Measurements from ENCODE around the gene HEXD. TPM values are rescaled to one million over a fixed set of nuclear protein-coding genes. Genes with fewer than 3 reads are reported as not detected.

Gene HEXD
- total and polyA plus RNA-seq, 10 of the 15 experiments (the other 5 are each of a cell fraction or from before 2014, with no cell fraction given), result 1.6 to 24.2 (median 7.0) TPM

DNA sequence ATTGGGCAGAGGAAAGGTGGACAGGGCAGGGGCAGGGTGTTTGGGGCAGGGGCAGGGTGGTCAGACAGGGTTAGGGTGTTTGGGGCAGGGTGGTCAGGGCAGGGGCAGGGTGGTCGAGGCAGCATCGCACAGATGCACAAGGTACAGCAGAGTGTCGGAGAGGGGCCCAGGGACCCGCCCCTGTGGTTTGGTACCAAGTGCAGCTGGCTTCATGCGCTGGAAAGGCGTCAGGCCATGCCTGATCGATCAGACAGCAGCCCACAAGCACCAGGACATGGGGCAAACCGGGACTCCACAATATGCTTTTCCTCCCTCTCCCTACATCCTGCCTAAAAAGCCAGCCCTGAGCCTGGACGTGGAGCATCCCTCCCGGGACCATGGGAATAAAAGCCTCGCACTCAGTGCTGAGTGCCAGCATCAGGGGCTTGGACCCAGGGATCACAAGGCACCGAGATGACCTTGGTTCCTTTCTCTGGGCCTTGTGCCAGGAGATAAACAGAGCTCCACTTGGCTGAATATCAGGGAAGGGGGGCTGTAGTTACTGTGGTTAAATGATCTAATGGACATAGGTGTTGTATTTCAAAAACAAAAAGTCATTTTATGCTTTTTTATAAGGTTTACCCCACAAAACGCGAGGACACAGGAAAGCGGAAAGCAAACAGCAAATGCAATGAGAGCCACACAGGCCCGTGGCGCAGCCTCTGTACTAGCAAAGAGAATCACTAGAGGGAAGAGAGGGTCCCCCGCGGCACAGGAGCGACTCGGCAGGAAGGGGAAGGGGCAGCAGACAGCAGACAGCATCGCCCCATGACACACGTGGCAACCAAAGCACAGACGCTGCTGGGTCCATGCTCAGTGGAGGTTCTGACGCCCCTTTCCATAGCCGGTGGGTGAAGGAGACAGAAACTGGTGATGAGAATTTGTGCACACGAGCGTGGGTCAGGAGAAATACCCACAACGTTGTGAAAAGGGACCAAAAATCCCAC lies 5.3 kb upstream of the HEXD start:
- H3K9ac ChIP-seq (ENCODE audit: control insufficient read depth, insufficient read depth, low read length), result no peak overlapping the region
- CTCF ChIA-PET, result interaction anchor here (0.6 to 4.1 kb wide), 5 partner anchors 46 to 138 kb away, joined by 3 to 22 read pairs (median 3); no protein-coding TSS in a partner anchor

More for the DNA sequence above, 5.3 kb upstream of the HEXD start:
- DNase-seq (ENCODE audit: low read depth, low spot score) (no peak), ATAC-seq (no peak), FAIRE-seq (no peak)
- H3K27me3 ChIP-seq (replicated peaks in 1 of 2; ENCODE audit: control insufficient read depth in 2 of 2, insufficient read depth in 2 of 2, low read length in 1 of 2), result no peaks in the 10 kb centered on the region
- 89% methylated on average over 26 of the region's 29 CpGs for WGBS (ENCODE audit: insufficient coverage, insufficient replicate concordance, low lambda C conversion rate, missing lambda C conversion rate)
- RAD21 ChIA-PET (ENCODE audit: unreplicated experiment), result interaction anchor here (1.0 kb wide), 2 partner anchors 10 to 63 kb away, joined by 3 to 4 read pairs; no protein-coding TSS in a partner anchor
- SMC1A ChIA-PET (ENCODE audit: uncharacterized antibody, unreplicated experiment), result interaction anchor here (2.0 kb wide), 1 partner anchor 60 kb away, joined by 8 read pairs; no protein-coding TSS in a partner anchor
- H3K4me2 ChIP-seq (ENCODE audit: control insufficient read depth, insufficient read depth), result no peak overlapping the region
- TF ChIP-seq CBX3 (IDR thresholded peaks at IDR 0.05; ENCODE audit: borderline replicate concordance, low read depth), result no peak
- TF ChIP-seq IKZF1 (conservative IDR thresholded peaks at IDR 0.05), result no peak
- TF ChIP-seq EP300 (IDR thresholded peaks at IDR 0.05; ENCODE audit: borderline replicate concordance in 1 of 2, control insufficient read depth in 1 of 2, low read depth in 2 of 2, low read length in 2 of 2), result no peak
- TF ChIP-seq SUZ12 (IDR thresholded peaks at IDR 0.05; ENCODE audit: unreplicated experiment), result no peak
- no peak for TF ChIP-seq PML (IDR thresholded peaks at IDR 0.05; ENCODE audit: low read length)
- TF ChIP-seq NR2F1 (conservative IDR thresholded peaks at IDR 0.05), result no peak
- TF ChIP-seq WRNIP1 (IDR thresholded peaks at IDR 0.05; ENCODE audit: borderline replicate concordance, low read depth, low read length), result no peak
- no peak for TF ChIP-seq POU2F2 (IDR thresholded peaks at IDR 0.05; ENCODE audit: borderline replicate concordance, low read depth, low read length)
- no peak for TF ChIP-seq RBBP5 (conservative IDR thresholded peaks at IDR 0.05)
- TF ChIP-seq, protein P1, sequence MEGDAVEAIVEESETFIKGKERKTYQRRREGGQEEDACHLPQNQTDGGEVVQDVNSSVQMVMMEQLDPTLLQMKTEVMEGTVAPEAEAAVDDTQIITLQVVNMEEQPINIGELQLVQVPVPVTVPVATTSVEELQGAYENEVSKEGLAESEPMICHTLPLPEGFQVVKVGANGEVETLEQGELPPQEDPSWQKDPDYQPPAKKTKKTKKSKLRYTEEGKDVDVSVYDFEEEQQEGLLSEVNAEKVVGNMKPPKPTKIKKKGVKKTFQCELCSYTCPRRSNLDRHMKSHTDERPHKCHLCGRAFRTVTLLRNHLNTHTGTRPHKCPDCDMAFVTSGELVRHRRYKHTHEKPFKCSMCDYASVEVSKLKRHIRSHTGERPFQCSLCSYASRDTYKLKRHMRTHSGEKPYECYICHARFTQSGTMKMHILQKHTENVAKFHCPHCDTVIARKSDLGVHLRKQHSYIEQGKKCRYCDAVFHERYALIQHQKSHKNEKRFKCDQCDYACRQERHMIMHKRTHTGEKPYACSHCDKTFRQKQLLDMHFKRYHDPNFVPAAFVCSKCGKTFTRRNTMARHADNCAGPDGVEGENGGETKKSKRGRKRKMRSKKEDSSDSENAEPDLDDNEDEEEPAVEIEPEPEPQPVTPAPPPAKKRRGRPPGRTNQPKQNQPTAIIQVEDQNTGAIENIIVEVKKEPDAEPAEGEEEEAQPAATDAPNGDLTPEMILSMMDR (IDR thresholded peaks at IDR 0.05 in 2 of 3, conservative IDR thresholded peaks at IDR 0.05 in 1 of 3; ENCODE audit: control insufficient read depth in 2 of 3, extremely low read depth in 1 of 3, insufficient read depth in 1 of 3, low read depth in 3 of 3, low read length in 3 of 3), result no peak
- TF ChIP-seq SP1 (IDR thresholded peaks at IDR 0.05; ENCODE audit: low read depth, low read length), result no peak
- no peak for TF ChIP-seq NBN (IDR thresholded peaks at IDR 0.05)
- in situ Hi-C loops (cut with MboI), result no loop called here
- H4K20me1 ChIP-seq (ENCODE audit: control insufficient read depth, insufficient read depth), result peaks cover 5% of the 10 kb centered on the region
- no peak overlapping the region for H2AFZ ChIP-seq (ENCODE audit: control insufficient read depth, low read depth, low read length)
- no peak overlapping the region for H3K27ac ChIP-seq (ENCODE audit: control insufficient read depth, insufficient read depth)
- H3K36me3 ChIP-seq (ENCODE audit: control insufficient read depth in 2 of 2, insufficient read depth in 2 of 2, low read length in 1 of 2), result no peaks in the 10 kb centered on the region; a peak in 1 of 4 replicates
- H3K4me3 ChIP-seq, result no peak overlapping the region
- no TSS peak for BruUV-seq (replicated peaks)
- POLR2A ChIA-PET, result no interaction called here
- no peaks in the 10 kb centered on the region for H3K79me2 ChIP-seq (ENCODE audit: control insufficient read depth, insufficient read depth, low read length)
- no peaks in the 10 kb centered on the region for H3K9me3 ChIP-seq (replicated peaks; ENCODE audit: control insufficient read depth, insufficient read depth, low read length)
- H3K4me1 ChIP-seq (ENCODE audit: control insufficient read depth, insufficient read depth, low read length), result 0 out of 2 replicates have a peak, but pooled peaks cover 3% of the 10 kb centered on the region
- intact Hi-C loops (cut with micrococcal nuclease; ENCODE audit: unreplicated experiment), result loop anchor here (5.0 kb wide), 1 partner anchor 181 kb away; no protein-coding TSS in a partner anchor

Measured in GM12878 (cell line).